Muscle of leg (tissue), 11 donors: Measurements from ENCODE around the gene EPHB6. TPM values are rescaled to one million over a fixed set of nuclear protein-coding genes. Genes with fewer than 3 reads are reported as not detected.

Experiments
- DNase-seq: peaks from one replicate; pipeline ENCODE4 v3.0.0; 2013
- H3K27ac ChIP-seq: one replicate; pipeline ENCODE4 v1.5.1; 2013; ENCODE audit warnings: mild to moderate bottlenecking, low read length, control low read depth
- H3K27me3 ChIP-seq: one replicate; pipeline ENCODE4 v1.6.1; 2013; ENCODE audit warnings: low read length; ENCODE audit not compliant: control insufficient read depth, insufficient read depth
- H3K36me3 ChIP-seq: one replicate; pipeline ENCODE4 v1.6.1; 2013; ENCODE audit warnings: low read length; ENCODE audit not compliant: control insufficient read depth, insufficient read depth
- H3K4me1 ChIP-seq: one replicate; pipeline ENCODE4 v1.6.1; 2013; ENCODE audit warnings: low read length; ENCODE audit not compliant: control insufficient read depth, insufficient read depth
- H3K4me3 ChIP-seq: one replicate; pipeline ENCODE4 v1.5.1; 2013; ENCODE audit warnings: low read length, control low read depth
- H3K9me3 ChIP-seq: replicated peaks from 2 replicates; pipeline ENCODE4 v1.6.1; 2013; ENCODE audit warnings: low read depth, low read length; ENCODE audit not compliant: control insufficient read depth
- WGBS: methylation state at CpG from one replicate; pipeline ENCODE4 v1.1.5; 2013; ENCODE audit warnings: missing lambda C conversion rate; ENCODE audit not compliant: insufficient coverage; 5-methylcytosine and 5-hydroxymethylcytosine counted together
- polyA plus RNA-seq, 8 donors: library from polyadenylated mRNA; unstranded; fragments of 120-200 nt; gene quantifications; one replicate each; pipeline versions ENCODE4 v1.2.1 to v1.2.3, GENCODE V29; 2013; ENCODE audit warnings: inconsistent platforms in 1 of 8, low replicate concordance in 1 of 8; ENCODE audit not compliant: insufficient read length in 8 of 8, insufficient read depth in 1 of 8
- total RNA-seq: library from RNA; stranded (reverse); fragments of 120-200 nt; gene quantifications from one replicate; pipeline ENCODE4 v1.2.4, GENCODE V29; 2013

EPHB6 gene
- total and polyA plus RNA-seq, 9 donors, result 2.8 to 13.4 (median 5.6) TPM

DNA sequence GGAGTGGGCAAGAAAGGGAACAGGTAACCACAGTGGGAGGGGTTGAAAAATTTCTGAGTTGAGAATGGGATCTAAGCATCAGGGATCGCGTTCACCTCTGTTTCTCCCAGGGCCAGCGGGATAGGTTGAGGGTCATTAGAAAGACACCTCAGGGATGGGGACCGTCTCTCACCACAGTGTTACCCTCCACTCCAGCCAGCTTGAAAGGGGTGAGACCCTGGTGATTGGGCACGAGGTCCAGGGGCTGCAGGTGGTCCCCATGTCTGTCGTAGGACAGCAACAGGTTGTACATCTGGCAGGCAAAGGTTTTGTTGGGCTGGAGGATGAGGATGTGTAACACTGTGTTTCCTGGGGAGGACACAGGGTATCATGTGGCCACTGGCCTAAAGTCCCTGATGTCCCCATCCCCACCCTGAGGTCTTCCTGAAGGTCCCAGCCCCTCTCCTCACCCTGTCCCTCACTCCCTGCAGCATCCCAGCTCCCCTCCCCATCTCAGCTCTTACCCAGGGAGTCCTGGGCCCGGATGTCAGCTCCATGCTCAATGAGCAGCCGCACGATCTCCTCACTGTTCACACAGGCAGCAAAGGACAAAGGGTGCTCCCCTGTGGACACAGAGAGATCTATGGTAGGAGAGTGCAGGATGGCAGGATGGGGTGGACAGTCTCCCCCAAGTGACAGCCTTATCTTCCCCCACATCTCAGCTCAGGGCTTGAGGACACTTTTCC is 21.5 kb downstream of the EPHB6 start:
- Histone ChIP-seq H3K27ac (no peak overlapping the region), H3K4me1 (no peaks in the 10 kb centered on the region), H3K9me3 (no peaks in the 10 kb centered on the region), H3K27me3 (peaks cover 3% of the 10 kb centered on the region), H3K4me3 (no peak overlapping the region), H3K36me3 (no peaks in the 10 kb centered on the region)
- no peak for DNase-seq
- WGBS, result 85% methylated on average over 4 of the region's 9 CpGs

DNA sequence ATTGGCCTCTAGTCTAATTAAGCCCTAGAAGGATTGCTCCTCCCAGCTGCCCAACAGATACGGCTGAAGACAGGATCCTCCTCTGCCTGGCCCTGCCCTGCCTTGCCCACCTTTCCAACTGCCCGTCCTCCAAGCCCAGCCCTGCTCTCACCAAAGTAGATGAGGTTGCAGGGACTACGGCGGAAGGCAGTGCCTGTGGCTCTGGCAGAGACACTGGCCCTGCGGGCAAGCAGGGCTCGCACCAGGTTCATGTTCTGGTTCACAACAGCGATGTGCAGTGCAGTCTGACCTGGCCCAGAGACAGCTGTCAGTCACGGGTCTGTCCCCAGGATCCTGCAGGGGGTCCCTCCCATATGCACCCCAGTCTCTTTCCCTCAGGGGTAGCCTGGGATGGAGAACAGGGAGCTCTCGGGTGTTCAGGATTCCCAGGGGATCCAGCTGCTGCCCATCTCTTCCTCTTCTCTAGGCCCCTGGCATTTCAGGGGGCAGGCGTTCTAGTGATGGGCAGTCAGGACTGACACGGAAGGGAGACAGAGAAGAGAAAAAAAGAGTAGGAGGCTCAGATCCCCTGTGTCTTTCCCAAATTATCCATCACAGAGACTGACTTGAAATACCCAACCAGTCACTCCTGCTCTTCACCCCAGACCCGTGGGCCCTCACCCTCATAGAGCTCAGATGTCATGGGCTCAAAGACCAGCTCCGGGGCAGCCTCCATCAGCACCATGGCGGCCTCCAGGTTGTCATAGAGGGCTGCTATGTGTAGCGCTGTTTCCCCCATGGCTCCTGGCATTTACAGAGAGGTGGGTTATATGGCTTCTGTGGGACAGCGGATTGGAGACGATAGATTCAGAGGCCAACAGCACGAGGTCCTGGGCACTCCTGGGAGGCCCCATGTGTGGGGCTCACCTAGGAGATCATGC is 22.4 kb downstream of the EPHB6 start:
- DNase-seq, result no peak
- Histone ChIP-seq H3K27me3 (peaks cover 3% of the 10 kb centered on the region), H3K27ac (no peak overlapping the region), H3K9me3 (no peaks in the 10 kb centered on the region), H3K4me3 (no peak overlapping the region), H3K4me1 (no peaks in the 10 kb centered on the region), H3K36me3 (no peaks in the 10 kb centered on the region)
- WGBS, result 85% methylated on average over 13 of the region's 18 CpGs

DNA sequence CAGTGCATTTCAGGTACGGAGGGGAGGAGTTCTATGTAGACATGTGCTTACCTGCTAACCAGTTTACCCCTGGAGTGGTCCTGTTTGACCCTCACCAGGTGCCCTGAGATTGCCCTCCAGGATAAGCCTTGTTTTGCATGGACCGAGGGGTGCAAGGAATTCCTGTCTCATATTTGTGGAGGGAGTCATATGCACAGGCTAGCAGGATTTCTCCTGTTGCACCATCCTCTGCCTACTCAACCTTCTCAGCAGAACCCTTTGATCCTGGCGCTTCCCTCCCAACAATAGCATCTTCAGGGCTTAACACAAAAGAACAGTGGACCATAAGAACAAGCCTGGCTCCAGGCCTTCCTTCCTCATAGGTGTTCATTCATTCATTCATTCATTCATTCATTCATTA is 23.4 kb downstream of the EPHB6 start:
- Histone ChIP-seq H3K4me1 (no peaks in the 10 kb centered on the region), H3K27me3 (peaks cover 3% of the 10 kb centered on the region), H3K27ac (no peak overlapping the region), H3K36me3 (no peaks in the 10 kb centered on the region), H3K9me3 (no peaks in the 10 kb centered on the region), H3K4me3 (no peak overlapping the region)
- 100% methylated on average over 2 of the region's 3 CpGs for WGBS
- DNase-seq, result no peak

DNA sequence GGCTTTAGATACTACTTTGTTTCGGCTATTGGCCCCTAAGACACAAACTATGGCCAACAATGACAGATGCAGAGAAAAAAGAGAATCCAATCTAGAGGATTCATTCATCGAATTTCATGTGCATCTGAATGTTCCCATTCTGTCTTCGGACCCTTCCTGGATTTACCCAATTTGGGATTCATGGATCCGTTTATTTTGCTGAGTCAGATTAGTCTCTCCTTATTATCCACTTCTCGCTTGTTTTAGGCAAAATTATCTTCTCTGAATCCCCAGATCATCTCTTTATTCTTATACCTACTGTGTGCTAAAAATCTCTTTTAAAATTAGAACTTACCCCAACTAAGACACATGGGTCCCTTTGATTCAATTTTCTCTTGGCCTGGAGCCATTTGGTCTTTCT is 24.2 kb downstream of the EPHB6 start:
- H3K27me3 ChIP-seq, result peaks cover 3% of the 10 kb centered on the region
- H3K36me3 ChIP-seq, result no peaks in the 10 kb centered on the region
- no peaks in the 10 kb centered on the region for H3K4me1 ChIP-seq
- DNase-seq, result no peak
- H3K27ac ChIP-seq, result no peak overlapping the region
- no peak overlapping the region for H3K4me3 ChIP-seq
- 81% methylated on average over 3 of the region's 5 CpGs for WGBS
- H3K9me3 ChIP-seq, result no peaks in the 10 kb centered on the region

DNA sequence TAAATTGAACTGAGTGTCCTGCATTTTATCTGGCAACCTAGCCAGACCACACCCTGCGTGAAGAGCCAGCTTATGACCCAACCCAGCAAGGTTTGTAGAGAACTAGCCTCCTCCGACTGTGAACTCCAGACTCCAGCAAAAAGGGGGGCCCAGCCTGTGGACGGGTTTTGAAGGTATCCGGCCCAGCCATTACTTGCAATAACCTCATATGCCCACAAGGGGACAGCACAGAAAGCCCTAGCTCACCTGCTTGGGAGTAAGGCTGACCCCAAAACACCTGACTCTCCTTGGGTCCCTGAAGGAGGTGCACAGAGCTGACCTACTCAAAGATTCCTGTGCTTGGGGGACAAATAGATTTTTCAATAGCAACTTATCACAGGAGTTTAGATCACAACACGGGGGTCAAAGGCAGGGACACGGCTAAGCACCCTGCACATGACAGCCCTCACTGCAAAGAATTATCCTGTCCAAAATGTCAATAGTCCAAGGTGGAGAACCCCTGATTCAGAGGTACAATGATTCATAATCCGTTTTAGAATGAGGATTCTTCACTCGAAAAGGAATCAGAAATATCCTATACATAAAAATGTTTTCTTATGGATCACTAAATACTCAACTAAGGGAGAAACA is 26.1 kb downstream of the EPHB6 start:
- Histone ChIP-seq H3K36me3 (no peaks in the 10 kb centered on the region), H3K9me3 (no peaks in the 10 kb centered on the region), H3K27me3 (peaks cover 3% of the 10 kb centered on the region), H3K4me1 (no peaks in the 10 kb centered on the region), H3K4me3 (no peak overlapping the region), H3K27ac (no peak overlapping the region)
- DNase-seq, result no peak
- 20% methylated on average over 6 of the region's 8 CpGs for whole genome bisulfite sequencing

DNA sequence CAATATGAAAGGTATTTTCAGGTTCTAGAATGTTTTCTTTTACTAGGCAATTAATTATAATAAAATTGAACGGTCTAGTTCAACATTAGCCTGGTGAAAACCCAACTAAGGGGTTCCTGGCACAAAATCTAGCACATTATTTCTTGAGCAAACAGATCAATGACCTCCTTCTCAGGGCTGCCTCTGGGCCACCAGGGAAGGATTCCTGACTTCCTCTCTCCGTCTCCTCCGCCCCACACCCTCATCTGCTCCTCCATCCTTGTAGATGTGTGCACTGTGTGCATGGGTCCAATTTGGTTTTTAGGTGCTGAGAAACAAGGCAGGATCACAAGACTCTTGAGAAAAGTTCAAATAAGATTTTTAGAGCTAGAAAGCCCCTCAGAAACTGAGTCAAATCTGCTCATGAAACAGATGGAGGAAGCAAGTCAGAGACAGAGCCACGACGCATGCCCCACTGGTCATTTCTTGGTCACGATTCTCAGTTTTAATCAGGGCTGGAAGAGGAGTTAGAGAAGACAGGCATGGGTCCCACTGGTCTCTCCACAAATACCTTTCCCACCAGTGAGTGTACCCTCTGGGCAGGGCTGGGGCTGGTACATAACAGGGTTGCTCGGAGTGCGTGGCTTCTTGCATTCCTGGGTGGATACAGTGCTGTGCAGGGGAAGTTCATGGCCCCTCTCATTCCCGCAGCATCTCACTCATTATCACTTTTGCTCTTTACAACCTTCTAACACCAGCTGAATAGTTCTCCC is 26.9 kb downstream of the EPHB6 start:
- Histone ChIP-seq H3K9me3 (no peaks in the 10 kb centered on the region), H3K27ac (no peak overlapping the region), H3K36me3 (no peaks in the 10 kb centered on the region), H3K4me3 (no peak overlapping the region), H3K27me3 (peaks cover 3% of the 10 kb centered on the region), H3K4me1 (no peaks in the 10 kb centered on the region)
- 80% methylated on average over 5 of the region's 9 CpGs for WGBS
- DNase-seq, result no peak

DNA sequence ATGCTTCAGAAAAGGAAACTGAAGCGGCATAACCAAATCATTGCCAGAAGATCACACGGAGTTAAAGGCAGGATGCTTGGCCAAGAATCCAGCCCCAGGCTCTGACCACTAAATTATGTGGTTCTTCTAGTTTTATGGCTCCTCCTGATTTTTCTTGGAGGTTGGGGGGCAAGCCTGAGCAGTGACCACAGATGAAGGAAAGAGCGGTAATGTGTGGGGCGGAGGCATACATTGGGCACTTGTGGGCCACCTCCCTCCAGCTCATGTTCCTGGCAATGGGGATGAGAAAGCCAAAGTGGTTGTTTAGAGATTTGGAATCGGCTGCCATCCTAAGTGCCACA is 27.4 kb downstream of the EPHB6 start:
- H3K36me3 ChIP-seq, result no peaks in the 10 kb centered on the region
- no peak for DNase-seq
- no peaks in the 10 kb centered on the region for H3K27me3 ChIP-seq
- no peaks in the 10 kb centered on the region for H3K4me1 ChIP-seq
- H3K9me3 ChIP-seq, result no peaks in the 10 kb centered on the region
- no peak overlapping the region for H3K4me3 ChIP-seq
- 94% methylated on average over 2 of the region's 5 CpGs for WGBS
- H3K27ac ChIP-seq, result no peak overlapping the region

DNA sequence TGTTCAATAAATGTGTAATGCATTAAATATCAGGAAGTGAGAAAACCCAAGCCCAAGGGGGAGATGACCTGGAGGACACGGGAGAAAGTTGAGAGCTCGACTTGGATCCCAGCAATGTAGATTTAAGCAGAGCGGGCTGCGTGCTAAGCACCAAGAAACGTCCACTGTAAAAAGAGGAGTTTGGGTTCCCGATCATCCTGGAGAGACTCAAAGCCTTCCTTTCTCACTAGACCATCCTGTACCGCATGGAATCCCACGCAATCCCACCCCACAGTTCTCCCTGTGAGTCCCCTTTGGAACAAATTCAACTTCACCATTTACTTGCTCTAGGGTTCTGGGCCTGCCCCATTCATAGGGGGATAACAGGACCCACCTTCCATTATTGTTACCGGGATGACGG is 28.3 kb downstream of the EPHB6 start:
- no peaks in the 10 kb centered on the region for H3K4me1 ChIP-seq
- H3K27ac ChIP-seq, result no peak overlapping the region
- H3K4me3 ChIP-seq, result no peak overlapping the region
- H3K9me3 ChIP-seq, result no peaks in the 10 kb centered on the region
- 63% methylated on average over 9 of the region's 10 CpGs for WGBS
- no peak for DNase-seq
- H3K27me3 ChIP-seq, result no peaks in the 10 kb centered on the region
- no peaks in the 10 kb centered on the region for H3K36me3 ChIP-seq

DNA sequence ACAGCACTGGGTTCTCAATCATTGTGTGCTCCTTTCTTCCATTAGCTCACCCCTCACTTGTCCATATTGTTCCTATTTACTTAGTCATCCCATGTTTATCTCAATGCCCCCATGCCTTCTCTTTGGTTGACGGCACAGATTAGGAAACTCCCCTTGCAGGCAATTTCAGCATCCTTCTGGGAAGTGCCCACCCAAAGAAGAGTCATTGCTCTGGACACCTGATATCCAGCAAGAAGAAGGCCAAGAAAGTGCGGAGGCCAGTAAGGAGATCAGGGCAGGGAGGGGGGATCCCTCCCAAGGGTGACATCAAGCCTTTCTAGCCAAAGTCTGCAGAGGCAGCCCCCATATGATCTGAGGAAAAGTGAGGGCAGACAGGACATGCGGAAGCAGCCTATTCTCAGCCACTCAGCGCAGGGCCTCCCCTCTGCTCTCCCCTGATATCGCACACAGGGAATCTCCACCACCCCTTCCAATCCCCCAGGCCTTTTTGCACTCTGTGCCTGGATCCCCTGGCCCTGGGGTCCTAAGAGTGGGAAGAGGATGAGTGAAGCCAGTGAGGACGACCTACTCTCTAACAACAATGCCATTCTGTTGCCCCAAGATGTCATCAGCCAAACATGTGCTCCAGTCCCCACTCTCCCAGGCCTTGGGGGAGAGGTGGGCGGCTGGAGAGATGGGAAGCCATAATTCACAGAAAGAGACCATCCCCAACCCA is 28.9 kb downstream of the EPHB6 start:
- H3K4me3 ChIP-seq, result no peak overlapping the region
- H3K4me1 ChIP-seq, result no peaks in the 10 kb centered on the region
- H3K27me3 ChIP-seq, result no peaks in the 10 kb centered on the region
- no peak for DNase-seq
- H3K36me3 ChIP-seq, result no peaks in the 10 kb centered on the region
- H3K27ac ChIP-seq, result no peak overlapping the region
- no peaks in the 10 kb centered on the region for H3K9me3 ChIP-seq
- WGBS, result 29% methylated on average over 1 of the region's 7 CpGs
